MM.1S (cell line): ENCODE data around the gene THADA.

Experiments used
- CTCF ChIP-seq: fragments of 300-600 bp; sonication (generic); IDR thresholded peaks from 2 replicates; pipeline ENCODE4 v1.5.1; 2016; ENCODE audit warnings: antibody characterized with exemption, low read length, mixed read lengths
- EZH2phosphoT487 ChIP-seq: fragments of 300-600 bp; sonication (generic); IDR thresholded peaks from 2 replicates; pipeline ENCODE4 v1.6.1; 2018; ENCODE audit warnings: antibody characterized with exemption, low read length

GRCh38 chr2:43259512-43259911 is 336.3 kb downstream of the THADA start:
- TF ChIP-seq CTCF (no peak), EZH2phosphoT487 (no peak)
